GM12891 (cell line): ENCODE measurements around the gene LYSMD4.

Experiments used
- PAX5 ChIP-seq: IDR thresholded peaks from 2 replicates; pipeline ENCODE4 v1.6.1; 2011; ENCODE audit warnings: low read length, moderate library complexity, mild to moderate bottlenecking; ENCODE audit not compliant: insufficient read depth, severe bottlenecking
- POLR2A ChIP-seq: IDR thresholded peaks from 2 replicates; pipeline ENCODE4 v1.6.1; 2011; ENCODE audit warnings: low read depth, low read length, control low read depth
- POLR2AphosphoS5 ChIP-seq: IDR thresholded peaks from 2 replicates; pipeline ENCODE4 v1.6.1; 2011; ENCODE audit warnings: low read depth, low read length, control low read depth

DNA sequence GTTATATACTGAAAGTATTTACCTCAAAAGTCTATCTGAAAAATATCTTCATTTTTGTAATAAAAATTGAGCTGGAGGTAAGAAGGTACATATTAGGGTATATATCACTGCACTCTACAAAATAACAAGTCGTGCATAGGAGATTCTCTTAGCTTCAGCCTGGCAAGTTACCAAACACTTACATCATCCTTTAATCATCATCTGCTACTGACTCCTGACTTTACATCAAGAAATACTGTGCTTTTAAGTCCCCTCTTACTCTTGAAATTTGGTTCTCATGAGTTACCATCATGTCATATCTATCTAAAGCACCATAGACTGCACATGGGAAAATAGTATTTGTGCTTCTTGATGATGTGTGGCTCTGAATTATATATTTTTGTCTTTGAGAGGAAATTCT, 50.8 kb downstream of the LYSMD4 start:
- TF ChIP-seq POLR2A (no peak), POLR2AphosphoS5 (no peak), PAX5 (no peak)
